Brain microvascular endothelial cell (primary cell): ENCODE measurements around the gene B3GAT2.
"Not testable (repeated sequence)": the region's sequence is repeated elsewhere in the genome, so short reads cannot be mapped to it uniquely, and the experiment has no call there.

Source experiments
- DNase-seq: peaks from one replicate; pipeline ENCODE4 v3.0.0-alpha.2; 2020
- H3K27ac ChIP-seq: fragments of 250-450 bp; sonication (Bioruptor Pico); 2 replicates; pipeline ENCODE4 v1.5.1; 2020; ENCODE audit warnings: mild to moderate bottlenecking, moderate library complexity
- H3K27me3 ChIP-seq: fragments of 250-450 bp; sonication (Bioruptor Pico); replicated peaks from 2 replicates; pipeline ENCODE4 v1.5.1; 2020; ENCODE audit warnings: mild to moderate bottlenecking
- H3K36me3 ChIP-seq: fragments of 250-450 bp; sonication (Bioruptor Pico); replicated peaks from 2 replicates; pipeline ENCODE4 v1.5.1; 2020; ENCODE audit warnings: mild to moderate bottlenecking
- H3K4me3 ChIP-seq: 2 replicates; pipeline ENCODE4 v1.5.1; 2011; ENCODE audit warnings: low read depth, mild to moderate bottlenecking, control low read depth, low read length, moderate library complexity
- CTCF ChIP-seq: IDR thresholded peaks from 2 replicates; pipeline ENCODE4 v1.5.1; 2011; ENCODE audit warnings: low read depth, mild to moderate bottlenecking, moderate library complexity, low read length, control low read depth, inconsistent platforms; ENCODE audit errors: missing control alignments
- in situ Hi-C: cut with HindIII; loops from 2 replicates; pipeline ENCODE4 v1.10.0; 2017; ENCODE audit warnings: low sequenced_read_pairs, low pct_ligation_motif_present

B3GAT2 gene

GRCh38 chr6:70956191-70956450 is 739 bp downstream of the B3GAT2 start:
- peak overlapping the region; percentile 50 for H3K4me3 ChIP-seq
- DNase-seq = no peak
- no peaks in the 10 kb centered on the region for H3K36me3 ChIP-seq
- no peak overlapping the region for H3K27ac ChIP-seq
- in situ Hi-C loops = no loop called here
- TF ChIP-seq CTCF = no peak
- H3K27me3 ChIP-seq = peaks cover 54% of the 10 kb centered on the region

GRCh38 chr6:70955441-70956190 is 1.2 kb downstream of the B3GAT2 start:
- no peak overlapping the region for H3K27ac ChIP-seq
- peaks cover 54% of the 10 kb centered on the region for H3K27me3 ChIP-seq
- no peaks in the 10 kb centered on the region for H3K36me3 ChIP-seq
- peak; percentile 79 for TF ChIP-seq CTCF
- H3K4me3 ChIP-seq = peak overlapping the region; percentile 50
- DNase-seq = peak; percentile 45
- in situ Hi-C loops = no loop called here

GRCh38 chr6:70954750-70955149 is 2.1 kb downstream of the B3GAT2 start:
- no peak overlapping the region for H3K27ac ChIP-seq
- H3K4me3 ChIP-seq = no peak overlapping the region
- no peaks in the 10 kb centered on the region for H3K36me3 ChIP-seq
- no peak for DNase-seq
- peaks cover 52% of the 10 kb centered on the region for H3K27me3 ChIP-seq
- no peak for TF ChIP-seq CTCF
- in situ Hi-C loops = no loop called here

- no peak for DNase-seq
- Histone ChIP-seq H3K27ac (no peak overlapping the region), H3K36me3 (no peaks in the 10 kb centered on the region), H3K4me3 (no peak overlapping the region), H3K27me3 (peaks cover 50% of the 10 kb centered on the region)
- in situ Hi-C loops = no loop called here
- TF ChIP-seq CTCF = no peak
These were observed 2.7 kb downstream of the B3GAT2 start for GRCh38 chr6:70954176-70954575.

GRCh38 chr6:70952608-70953165 is 4.2 kb downstream of the B3GAT2 start:
- Histone ChIP-seq H3K4me3 (no peak overlapping the region), H3K27ac (no peak overlapping the region), H3K36me3 (no peaks in the 10 kb centered on the region), H3K27me3 (peaks cover 41% of the 10 kb centered on the region)
- no peak for TF ChIP-seq CTCF
- no peak for DNase-seq
- in situ Hi-C loops = no loop called here

GRCh38 chr6:70944321-70944720 is 12.5 kb downstream of the B3GAT2 start:
- H3K36me3 ChIP-seq = not testable (repeated sequence)

More at GRCh38 chr6:70944321-70944720, 12.5 kb downstream of the B3GAT2 start:
- H3K27ac ChIP-seq, H3K27me3 ChIP-seq, DNase-seq, H3K4me3 ChIP-seq, in situ Hi-C loops: not testable (repeated sequence)
